Fibroblast of the conjunctiva (primary cell): ENCODE results near the gene GSE1.

ENCODE experiments used
- DNase-seq: peaks from one replicate; pipeline ENCODE4 v3.0.0-alpha.2; 2010; ENCODE audit warnings: low read depth

GSE1 gene

GRCh38 chr16:85681255-85681654, 68.1 kb downstream of the GSE1 start:
- no peak for DNase-seq

- DNase-seq, result no peak
Measured at GRCh38 chr16:85682516-85682915, 69.4 kb downstream of the GSE1 start.

- no peak for DNase-seq
Measured at GRCh38 chr16:85683363-85683762, 70.2 kb downstream of the GSE1 start.

DNA sequence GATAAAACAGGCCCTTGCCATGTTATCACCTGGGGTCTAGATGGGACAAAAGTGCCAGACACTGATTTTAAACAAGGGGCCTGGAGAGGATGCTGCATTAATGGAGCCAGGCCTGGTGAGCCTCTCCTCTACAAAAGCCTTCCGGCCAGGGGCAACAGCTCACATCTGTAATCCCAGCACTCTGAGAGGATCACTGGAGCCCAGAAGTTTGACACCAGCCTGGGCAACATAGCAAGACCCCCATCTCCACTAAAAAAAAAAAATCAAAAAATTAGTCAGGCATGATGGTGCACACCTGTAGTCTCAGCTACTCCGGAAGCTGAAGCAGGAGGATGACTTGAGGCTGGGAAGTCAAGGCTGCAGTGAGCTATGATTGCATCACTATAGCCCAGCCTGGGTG, 72.1 kb downstream of the GSE1 start:
- DNase-seq, result no peak

- DNase-seq, result no peak
Measured at GRCh38 chr16:85686912-85687591, 73.9 kb downstream of the GSE1 start.

DNA sequence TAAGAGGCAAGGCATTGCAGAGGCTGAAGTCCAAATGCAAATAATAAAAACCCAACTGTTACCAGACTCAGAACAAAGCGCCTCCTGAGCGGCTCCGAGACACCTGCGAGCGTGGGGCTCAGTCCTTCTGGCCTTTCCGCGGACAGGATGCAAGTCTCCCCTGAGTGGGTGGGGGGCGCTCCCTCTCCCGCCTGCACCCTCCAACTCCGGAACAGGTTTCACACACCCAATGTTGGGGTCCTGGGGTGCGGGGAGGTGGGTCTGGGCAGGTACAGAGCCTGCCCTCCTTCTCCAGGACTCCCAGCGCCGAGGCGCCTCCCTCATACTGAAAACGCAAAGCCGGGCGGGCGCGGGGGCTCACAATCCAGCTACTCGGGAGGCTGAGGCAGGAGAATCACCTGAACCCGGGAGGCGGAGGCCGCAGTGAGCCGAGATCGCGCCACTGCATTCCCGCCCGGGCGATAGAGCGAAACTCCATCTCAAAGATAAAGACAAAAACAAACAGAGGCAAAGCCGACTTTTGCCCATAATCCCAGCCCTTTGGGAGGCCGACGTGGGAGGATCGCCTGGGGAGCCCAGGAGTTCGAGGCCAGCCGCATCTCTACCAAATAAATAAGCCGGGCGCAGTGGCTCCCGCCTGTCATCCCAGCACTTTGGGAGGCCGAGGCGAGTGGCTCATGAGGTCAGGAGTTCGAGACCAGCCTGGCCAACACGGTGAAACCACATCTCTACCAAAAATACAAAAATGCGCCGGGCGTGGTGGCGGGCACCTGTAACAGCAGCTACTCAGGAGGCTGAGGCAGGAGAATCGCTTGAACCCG, 74.7 kb downstream of the GSE1 start:
- no peak for DNase-seq

DNA sequence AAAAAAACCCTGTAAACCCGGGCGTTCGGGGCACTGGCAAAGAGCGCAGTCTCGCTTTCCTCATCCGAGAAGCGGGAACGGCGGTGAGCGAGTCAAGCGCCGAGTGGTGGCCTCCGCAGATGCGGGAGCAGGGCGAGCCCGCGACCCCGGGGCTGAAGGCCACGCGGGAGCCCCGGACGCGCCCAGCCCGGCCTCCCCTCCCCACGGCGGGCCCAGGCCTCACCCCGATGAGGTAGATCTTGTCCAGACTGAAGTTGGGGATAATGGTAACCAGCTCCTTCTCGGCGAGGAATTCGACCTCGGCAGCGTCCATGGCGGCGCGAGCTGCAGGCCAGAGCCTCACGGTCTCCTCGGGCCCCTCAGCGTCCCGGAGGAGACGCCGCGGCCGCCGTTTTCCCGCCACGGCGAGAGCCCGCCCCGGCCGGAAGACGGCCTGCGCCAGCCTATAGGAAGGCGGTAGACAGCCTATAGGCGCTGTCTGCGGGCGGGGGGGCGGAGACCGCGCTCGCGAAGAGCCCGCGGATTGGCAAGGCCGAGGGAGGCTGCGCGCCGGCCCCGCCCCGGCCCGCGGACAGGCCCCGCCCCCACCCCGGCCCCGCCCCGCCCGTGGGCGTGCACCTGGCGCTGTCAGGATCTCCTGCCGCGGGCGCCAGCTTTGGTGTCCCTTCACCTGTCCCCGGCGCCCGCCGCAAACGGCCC, 75.6 kb downstream of the GSE1 start, which contains the start of gene GINS2:
GINS2 (minus strand) TSS at position 369 of the 699 bp plus-strand sequence; CDS start at position 313, 56 bp downstream.
- DNase-seq, result peak; percentile 81

DNA sequence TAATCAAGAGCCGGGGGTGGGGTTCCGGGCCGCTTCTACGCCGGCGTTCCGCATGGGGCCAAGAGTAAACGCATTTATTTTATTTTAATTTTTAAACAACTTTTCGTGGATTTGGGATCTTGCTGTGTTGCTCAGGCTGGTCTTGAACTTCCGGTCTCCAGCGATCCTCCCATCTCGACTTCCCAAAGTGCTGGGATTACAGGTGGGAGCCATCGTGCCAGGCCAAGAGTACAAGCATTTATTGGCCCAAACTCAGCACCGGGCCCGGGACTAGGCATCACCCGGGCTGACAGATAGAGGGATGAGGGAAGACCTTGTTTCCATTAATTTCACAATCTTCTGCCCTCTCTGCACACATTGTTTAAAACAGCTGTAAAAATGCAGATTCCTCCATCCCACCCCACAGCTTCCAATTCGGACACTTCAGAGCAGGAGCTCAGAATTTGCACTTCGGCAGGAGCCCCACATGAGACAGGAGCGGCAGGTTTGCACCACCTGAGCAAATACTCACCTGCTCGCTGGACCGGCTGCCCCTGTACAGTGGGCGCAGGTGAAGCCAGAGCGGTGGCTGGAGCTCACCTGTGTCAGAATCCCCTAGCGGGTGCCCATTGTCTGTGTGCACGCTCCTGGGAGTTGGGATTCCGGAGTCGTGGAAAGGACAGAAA, 76.3 kb downstream of the GSE1 start:
- no peak for DNase-seq

DNA sequence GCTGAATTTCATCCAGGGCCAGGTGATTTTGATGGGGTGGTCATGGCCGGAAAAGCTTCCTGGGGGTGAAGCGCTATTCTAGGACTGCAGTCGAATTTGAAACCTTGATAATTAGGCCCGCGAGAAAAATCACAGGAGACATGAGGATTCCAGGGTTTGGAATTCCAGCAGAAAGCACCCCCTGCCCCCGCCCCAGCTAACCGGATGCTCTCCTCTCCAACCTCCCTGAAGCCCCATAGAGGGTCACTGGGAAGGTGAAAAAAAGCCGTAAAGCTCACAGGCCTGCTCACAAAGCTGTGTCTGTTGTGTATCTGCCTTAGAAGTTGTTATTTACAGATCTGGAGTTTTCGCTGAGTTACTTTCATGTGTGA, 76.8 kb downstream of the GSE1 start:
- no peak for DNase-seq

DNA sequence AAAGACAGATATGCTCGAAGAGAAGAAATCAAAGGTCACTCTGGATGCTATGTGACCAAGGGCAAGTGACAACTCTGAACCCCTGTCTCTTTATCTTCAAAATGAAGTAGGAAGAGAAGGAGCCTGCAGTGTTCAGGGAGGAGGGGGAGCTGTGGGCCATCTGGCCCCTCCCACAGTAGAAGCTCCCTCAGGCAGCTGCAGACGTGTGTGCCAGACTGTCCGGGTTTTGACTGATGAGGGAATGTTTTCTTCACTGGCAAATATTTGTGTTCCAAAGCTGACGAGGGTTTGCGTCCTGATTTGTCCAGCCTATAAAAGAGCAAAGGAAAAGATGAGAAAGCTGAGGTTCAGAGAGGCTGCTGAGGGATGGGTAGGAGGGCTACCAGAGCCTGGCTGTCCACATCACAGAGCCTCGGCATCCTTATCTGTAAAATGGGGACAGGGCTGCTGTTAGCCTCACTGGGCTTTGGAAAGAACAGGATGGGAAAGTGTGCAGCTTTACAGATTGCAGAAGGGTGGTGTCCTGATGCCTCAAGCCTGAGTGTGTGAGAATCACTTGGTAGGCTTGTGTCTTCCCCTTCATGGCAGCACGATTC, 77.4 kb downstream of the GSE1 start:
- no peak for DNase-seq

GRCh38 chr16:85695196-85696128, 82.3 kb downstream of the GSE1 start:
- no peak for DNase-seq

- DNase-seq, result no peak
Measured at GRCh38 chr16:85696781-85697180, 83.7 kb downstream of the GSE1 start.

DNA sequence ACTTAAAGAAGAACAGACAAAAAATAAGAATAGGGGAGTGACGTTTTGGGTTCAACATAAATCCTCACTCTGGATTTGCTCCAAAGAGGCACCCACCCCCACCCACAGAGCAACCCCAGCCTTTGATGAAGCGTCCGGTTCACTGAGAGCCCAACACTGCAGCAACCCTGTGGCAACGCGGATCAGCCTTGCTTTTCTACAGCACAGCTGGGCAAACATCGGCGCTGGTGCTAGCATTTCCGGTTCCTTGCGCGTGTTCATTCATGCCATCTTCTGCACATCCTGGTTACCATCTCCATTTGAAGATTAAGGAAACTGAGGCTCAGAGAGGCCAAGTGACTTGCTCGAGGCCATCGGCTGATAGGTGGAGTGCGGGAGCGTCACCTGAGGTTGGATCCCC, 84.3 kb downstream of the GSE1 start:
- no peak for DNase-seq

- DNase-seq, result no peak
Measured at GRCh38 chr16:85698459-85698891, 85.4 kb downstream of the GSE1 start.

DNA sequence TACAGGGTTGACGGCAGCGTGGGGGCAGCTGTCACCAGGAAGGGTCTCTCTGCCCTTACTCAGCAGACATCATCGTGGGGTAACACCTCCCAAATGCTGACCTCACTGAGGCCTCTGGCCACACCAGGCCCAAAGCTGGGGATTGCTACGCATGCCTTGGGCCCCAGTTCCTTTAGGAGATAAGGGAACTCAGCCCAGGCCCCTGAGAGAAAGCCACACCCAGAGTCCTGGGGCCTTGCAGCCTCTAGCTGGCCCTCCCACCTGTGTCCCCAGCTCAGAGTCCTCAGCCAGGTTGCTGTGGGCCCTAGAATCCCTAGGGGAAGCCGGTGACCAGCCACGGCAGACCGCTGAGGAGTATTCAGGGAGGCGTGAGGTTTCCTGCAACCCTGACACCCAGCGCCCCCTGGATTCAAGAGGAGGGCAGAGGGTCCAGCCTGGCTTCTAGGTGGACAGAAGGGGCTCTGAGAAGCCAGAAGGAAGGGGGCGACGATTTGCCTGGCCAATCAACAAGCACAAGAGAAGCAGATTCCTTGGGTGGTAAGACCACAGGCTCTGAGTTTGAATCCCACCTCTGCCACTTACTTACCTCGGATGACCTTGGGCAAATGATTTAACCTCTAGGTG, 85.9 kb downstream of the GSE1 start:
- no peak for DNase-seq

DNA sequence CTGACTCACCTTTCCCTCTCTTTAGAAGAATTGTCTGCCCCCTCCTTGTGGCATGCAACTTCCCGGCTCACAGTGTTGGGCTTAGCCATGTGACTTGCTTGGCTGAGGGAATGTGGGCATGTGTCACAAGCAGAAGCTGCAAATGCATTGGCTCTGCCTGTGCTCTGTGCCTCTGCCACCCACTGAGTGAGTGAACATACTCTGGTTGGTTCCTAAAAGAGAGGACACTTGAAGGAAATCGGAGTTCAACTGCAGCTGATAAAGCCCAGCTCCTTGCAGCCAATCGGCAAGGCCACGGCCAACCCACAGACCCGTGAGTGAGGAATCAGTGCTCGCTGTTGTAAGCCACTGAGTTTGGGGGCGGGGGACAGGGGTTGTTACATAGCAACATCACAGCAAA, 86.5 kb downstream of the GSE1 start:
- no peak for DNase-seq

DNA sequence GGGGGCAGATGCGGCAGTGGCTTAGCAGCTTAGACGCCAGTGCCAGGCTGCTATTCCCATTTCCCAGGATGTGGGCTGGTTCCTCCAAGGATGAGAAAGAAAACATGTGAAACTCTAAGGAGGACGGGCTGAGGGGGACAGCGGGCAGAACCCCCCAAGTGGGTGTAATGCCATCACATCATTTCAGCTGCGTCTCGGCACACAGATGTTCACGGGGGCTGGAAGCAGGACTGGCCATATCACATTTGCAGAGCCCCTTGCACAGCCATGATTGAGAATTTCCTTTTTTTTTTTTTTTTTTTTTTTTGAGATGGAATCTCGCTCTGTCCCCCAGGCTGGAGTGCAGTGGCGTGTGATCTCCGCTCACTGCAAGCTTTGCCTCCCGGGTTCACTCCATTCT, 90.9 kb downstream of the GSE1 start:
- DNase-seq, result no peak

GRCh38 chr16:85704900-85705846, 92.1 kb downstream of the GSE1 start:
- DNase-seq, result no peak

DNA sequence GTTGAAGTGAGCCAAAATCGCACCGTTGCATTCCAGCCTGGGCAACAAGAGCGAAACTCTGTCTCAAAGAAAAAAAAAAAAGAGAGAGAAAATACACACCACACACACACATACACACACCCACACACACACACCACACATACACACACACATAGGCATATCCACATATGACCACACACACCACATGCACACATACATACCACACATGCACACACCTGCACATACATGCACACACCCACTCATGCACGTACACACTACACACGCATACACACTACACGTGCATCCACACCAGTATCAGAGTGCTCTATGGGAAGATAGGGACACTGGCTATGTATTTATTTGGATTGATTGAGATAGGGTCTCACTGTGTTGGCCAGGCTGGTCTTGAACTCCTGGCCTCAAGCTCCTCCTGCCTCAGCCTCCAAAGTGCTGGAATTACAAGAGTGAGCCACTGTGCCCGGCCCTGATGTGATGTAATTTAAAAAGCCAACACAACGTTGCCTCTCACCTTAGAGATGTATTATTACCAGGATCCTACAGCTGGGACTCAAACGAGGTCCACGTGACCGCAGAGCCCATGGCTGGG, 93.4 kb downstream of the GSE1 start:
- no peak for DNase-seq
